Loucy (cell line): ENCODE measurements around the gene NACAD.

Source experiments
- H2AFZ ChIP-seq: fragments of 200-600 bp; sonication (generic); 2 replicates; pipeline ENCODE4 v1.6.0; 2016; ENCODE audit warnings: antibody characterized with exemption, mild to moderate bottlenecking, low read length, moderate library complexity
- H3F3A ChIP-seq: fragments of 200-600 bp; 2 replicates; pipeline ENCODE4 v1.6.0; 2016; ENCODE audit warnings: antibody characterized with exemption, low read depth, mild to moderate bottlenecking
- H3K27me3 ChIP-seq: fragments of 200-600 bp; sonication (generic); 2 replicates; pipeline ENCODE4 v1.6.1; 2014; ENCODE audit warnings: low read length, mild to moderate bottlenecking; ENCODE audit not compliant: insufficient read depth, poor library complexity, severe bottlenecking
- H3K36me3 ChIP-seq: fragments of 200-600 bp; sonication (generic); 2 replicates; pipeline ENCODE4 v1.6.1; 2016; ENCODE audit warnings: low read length; ENCODE audit not compliant: insufficient read depth
- H3K4me1 ChIP-seq: fragments of 200-600 bp; sonication (generic); 2 replicates; pipeline ENCODE4 v1.5.1; 2014; ENCODE audit warnings: low read length, mild to moderate bottlenecking; ENCODE audit not compliant: insufficient read depth, poor library complexity, severe bottlenecking
- H3K4me2 ChIP-seq: fragments of 200-600 bp; sonication (generic); 2 replicates; pipeline ENCODE4 v1.6.0; 2014; ENCODE audit warnings: antibody characterized with exemption, low read length, low read depth, mild to moderate bottlenecking; ENCODE audit not compliant: poor library complexity, severe bottlenecking
- H3K4me3 ChIP-seq: fragments of 200-600 bp; sonication (generic); 2 replicates; pipeline ENCODE4 v1.5.1; 2014; ENCODE audit warnings: low read length, mild to moderate bottlenecking, mixed read lengths; ENCODE audit not compliant: poor library complexity, severe bottlenecking
- H3K79me2 ChIP-seq: fragments of 200-600 bp; sonication (generic); 2 replicates; pipeline ENCODE4 v1.6.1; 2014; ENCODE audit warnings: low read length; ENCODE audit not compliant: insufficient read depth
- H3K9ac ChIP-seq: fragments of 200-600 bp; sonication (generic); 2 replicates; pipeline ENCODE4 v1.6.0; 2014; ENCODE audit warnings: mild to moderate bottlenecking, low read depth, low read length, moderate library complexity; ENCODE audit not compliant: poor library complexity, severe bottlenecking
- H3K9me2 ChIP-seq: fragments of 200-600 bp; sonication (generic); replicated peaks from 2 replicates; pipeline ENCODE4 v1.6.1; 2016; ENCODE audit warnings: low read depth, low read length, mixed read lengths
- H3K9me3 ChIP-seq: fragments of 200-600 bp; sonication (generic); 2 replicates; pipeline ENCODE4 v1.6.1; 2014; ENCODE audit warnings: mild to moderate bottlenecking, antibody characterized with exemption, low read length, low read depth; ENCODE audit not compliant: insufficient read depth
- H4K20me1 ChIP-seq: fragments of 200-600 bp; sonication (generic); 2 replicates; pipeline ENCODE4 v1.6.0; 2014; ENCODE audit warnings: antibody characterized with exemption, low read length, mild to moderate bottlenecking; ENCODE audit not compliant: insufficient read depth, poor library complexity, severe bottlenecking
- EZH2phosphoT487 ChIP-seq: fragments of 200-600 bp; IDR thresholded peaks from 2 replicates; pipeline ENCODE4 v1.6.1; 2018; ENCODE audit warnings: antibody characterized with exemption, mild to moderate bottlenecking, moderate library complexity, borderline replicate concordance
- TF ChIP-seq, protein P1 (sequence below): fragments of 200-600 bp; sonication (generic); conservative IDR thresholded peaks from 2 replicates; pipeline ENCODE4 v1.5.1; 2014; ENCODE audit warnings: mild to moderate bottlenecking, antibody characterized with exemption, low read length

Gene NACAD

DNA sequence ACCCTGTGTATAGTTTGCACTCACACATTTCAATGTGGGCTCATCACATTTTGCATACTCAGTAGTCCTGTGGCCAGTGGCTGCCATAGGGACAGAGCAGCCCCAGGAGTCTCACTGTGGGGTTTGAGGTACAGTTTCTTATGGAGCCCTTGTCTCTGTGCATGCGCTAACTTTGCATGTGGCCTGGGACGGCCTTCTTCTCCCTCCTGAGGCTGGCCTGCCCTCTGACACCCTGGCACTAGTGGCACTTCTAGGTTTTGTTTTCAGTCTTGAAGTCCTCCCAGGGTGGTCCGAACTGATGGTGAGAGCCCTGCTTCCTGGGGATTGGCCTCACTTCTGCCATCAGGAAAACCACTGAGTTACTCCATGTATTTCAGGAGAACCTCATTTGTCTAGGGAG lies 21.2 kb downstream of the NACAD start:
- Histone ChIP-seq H4K20me1 (peaks cover 53% of the 10 kb centered on the region), H2AFZ (no peak overlapping the region)

DNA sequence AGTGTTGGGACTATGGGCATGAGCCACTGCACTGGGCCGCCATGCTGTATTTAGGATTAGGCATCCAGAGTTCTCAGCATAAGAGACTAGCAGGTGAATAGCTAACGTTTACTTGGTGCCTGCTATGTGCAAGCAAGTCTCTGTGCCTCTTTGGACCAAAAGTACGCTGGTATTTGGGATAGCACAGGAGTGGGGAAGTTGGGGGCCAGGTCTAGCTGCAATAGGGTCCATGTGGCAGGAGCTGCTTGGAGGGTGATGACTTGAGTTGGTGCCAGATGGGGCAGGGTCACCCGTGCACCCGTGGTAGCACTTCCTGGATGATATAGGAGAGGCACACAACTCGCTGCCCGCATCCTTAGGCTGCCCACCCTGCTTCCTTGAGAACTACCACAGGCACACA lies 22.4 kb downstream of the NACAD start:
- H4K20me1 ChIP-seq = peaks cover 61% of the 10 kb centered on the region
- H3K27me3 ChIP-seq = no peaks in the 10 kb centered on the region
- H3K9me3 ChIP-seq = no peaks in the 10 kb centered on the region
- no peak overlapping the region for H3K4me3 ChIP-seq
- H3K4me2 ChIP-seq = no peak overlapping the region
- H3K4me1 ChIP-seq = no peaks in the 10 kb centered on the region
- no peaks in the 10 kb centered on the region for H3F3A ChIP-seq
- peaks cover 79% of the 10 kb centered on the region for H3K79me2 ChIP-seq
- H3K36me3 ChIP-seq = peaks cover 90% of the 10 kb centered on the region
- H2AFZ ChIP-seq = no peak overlapping the region
- H3K9me2 ChIP-seq = no peaks in the 10 kb centered on the region
- TF ChIP-seq, protein P1, sequence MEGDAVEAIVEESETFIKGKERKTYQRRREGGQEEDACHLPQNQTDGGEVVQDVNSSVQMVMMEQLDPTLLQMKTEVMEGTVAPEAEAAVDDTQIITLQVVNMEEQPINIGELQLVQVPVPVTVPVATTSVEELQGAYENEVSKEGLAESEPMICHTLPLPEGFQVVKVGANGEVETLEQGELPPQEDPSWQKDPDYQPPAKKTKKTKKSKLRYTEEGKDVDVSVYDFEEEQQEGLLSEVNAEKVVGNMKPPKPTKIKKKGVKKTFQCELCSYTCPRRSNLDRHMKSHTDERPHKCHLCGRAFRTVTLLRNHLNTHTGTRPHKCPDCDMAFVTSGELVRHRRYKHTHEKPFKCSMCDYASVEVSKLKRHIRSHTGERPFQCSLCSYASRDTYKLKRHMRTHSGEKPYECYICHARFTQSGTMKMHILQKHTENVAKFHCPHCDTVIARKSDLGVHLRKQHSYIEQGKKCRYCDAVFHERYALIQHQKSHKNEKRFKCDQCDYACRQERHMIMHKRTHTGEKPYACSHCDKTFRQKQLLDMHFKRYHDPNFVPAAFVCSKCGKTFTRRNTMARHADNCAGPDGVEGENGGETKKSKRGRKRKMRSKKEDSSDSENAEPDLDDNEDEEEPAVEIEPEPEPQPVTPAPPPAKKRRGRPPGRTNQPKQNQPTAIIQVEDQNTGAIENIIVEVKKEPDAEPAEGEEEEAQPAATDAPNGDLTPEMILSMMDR = no peak
- TF ChIP-seq EZH2phosphoT487 = no peak
- no peak overlapping the region for H3K9ac ChIP-seq

More for the DNA sequence above, 21.2 kb downstream of the NACAD start:
- Histone ChIP-seq H3K4me2 (no peak overlapping the region), H3K9me3 (no peaks in the 10 kb centered on the region), H3K36me3 (peaks cover 91% of the 10 kb centered on the region), H3K4me3 (no peak overlapping the region), H3K9ac (no peak overlapping the region), H3K9me2 (no peaks in the 10 kb centered on the region), H3F3A (no peaks in the 10 kb centered on the region), H3K4me1 (no peaks in the 10 kb centered on the region), H3K27me3 (no peaks in the 10 kb centered on the region), H3K79me2 (peaks cover 68% of the 10 kb centered on the region)
- no peak for TF ChIP-seq EZH2phosphoT487
- TF ChIP-seq, protein P1 = no peak

DNA sequence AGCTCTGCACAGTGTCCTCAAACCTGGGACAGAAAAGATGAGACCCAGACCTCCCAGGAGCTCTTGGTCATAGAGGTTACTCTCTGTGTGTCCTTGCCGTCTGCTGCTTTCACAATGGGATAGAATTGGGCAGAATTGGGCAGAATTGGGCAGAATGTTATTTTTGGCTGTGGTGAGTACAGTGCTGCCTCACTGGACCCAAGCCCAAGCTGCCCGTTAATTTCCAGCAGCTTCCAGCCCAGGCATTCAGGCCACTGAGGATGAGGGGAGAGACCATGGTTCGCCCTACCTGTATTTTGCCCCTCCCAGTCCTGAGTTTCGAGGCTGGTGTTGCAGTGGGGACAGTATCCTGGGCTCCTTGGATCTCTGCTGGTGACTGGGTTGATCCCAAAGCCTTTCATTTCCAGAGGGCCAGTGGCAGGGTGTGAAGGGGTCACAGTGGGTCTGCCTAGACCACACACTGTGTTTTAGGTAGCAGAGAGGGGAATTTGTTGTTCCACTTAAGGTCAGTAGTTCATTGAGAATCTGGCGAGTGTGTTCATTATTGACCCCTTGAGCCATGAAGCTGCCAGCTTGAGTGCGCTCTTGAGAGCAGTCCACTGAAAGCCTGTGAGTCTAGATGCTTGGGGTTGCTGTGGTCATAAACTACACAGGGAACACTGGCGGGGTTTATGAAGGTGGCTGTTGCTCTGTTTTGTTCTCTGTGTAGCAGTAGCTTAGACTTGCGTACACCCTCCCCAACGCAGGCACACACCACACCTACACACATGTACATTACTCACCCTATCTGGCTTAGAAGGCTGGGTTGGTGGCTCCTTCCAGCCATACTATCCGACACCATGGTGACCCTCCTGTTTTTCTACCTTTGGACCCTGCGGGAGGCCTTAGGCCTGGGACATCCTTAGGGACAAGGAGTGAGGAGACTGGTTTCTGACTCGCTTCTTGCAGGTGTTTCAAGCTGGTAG lies 23.5 kb downstream of the NACAD start:
- peaks cover 89% of the 10 kb centered on the region for H3K36me3 ChIP-seq

More for the DNA sequence above, 23.5 kb downstream of the NACAD start:
- TF ChIP-seq, protein P1 = no peak
- no peak for TF ChIP-seq EZH2phosphoT487
- H3K4me1 ChIP-seq = no peaks in the 10 kb centered on the region
- no peak overlapping the region for H2AFZ ChIP-seq
- H4K20me1 ChIP-seq = peaks cover 71% of the 10 kb centered on the region
- no peaks in the 10 kb centered on the region for H3F3A ChIP-seq
- peaks cover 90% of the 10 kb centered on the region for H3K79me2 ChIP-seq
- no peak overlapping the region for H3K4me2 ChIP-seq
- no peaks in the 10 kb centered on the region for H3K27me3 ChIP-seq
- no peaks in the 10 kb centered on the region for H3K9me3 ChIP-seq
- no peaks in the 10 kb centered on the region for H3K9me2 ChIP-seq
- no peak overlapping the region for H3K4me3 ChIP-seq
- no peak overlapping the region for H3K9ac ChIP-seq
